SK-N-MC (cell line): ENCODE results near the gene TBC1D22A.

ENCODE experiments used
- EZH2 ChIP-seq: fragments of 200-600 bp; sonication (generic); IDR thresholded peaks from one replicate; pipeline ENCODE4 v1.6.1; 2017; ENCODE audit warnings: antibody characterized with exemption
- POLR2AphosphoS5 ChIP-seq: IDR thresholded peaks from 2 replicates; pipeline ENCODE4 v1.6.1; 2012; ENCODE audit warnings: mild to moderate bottlenecking, low read depth, low read length, borderline replicate concordance

DNA sequence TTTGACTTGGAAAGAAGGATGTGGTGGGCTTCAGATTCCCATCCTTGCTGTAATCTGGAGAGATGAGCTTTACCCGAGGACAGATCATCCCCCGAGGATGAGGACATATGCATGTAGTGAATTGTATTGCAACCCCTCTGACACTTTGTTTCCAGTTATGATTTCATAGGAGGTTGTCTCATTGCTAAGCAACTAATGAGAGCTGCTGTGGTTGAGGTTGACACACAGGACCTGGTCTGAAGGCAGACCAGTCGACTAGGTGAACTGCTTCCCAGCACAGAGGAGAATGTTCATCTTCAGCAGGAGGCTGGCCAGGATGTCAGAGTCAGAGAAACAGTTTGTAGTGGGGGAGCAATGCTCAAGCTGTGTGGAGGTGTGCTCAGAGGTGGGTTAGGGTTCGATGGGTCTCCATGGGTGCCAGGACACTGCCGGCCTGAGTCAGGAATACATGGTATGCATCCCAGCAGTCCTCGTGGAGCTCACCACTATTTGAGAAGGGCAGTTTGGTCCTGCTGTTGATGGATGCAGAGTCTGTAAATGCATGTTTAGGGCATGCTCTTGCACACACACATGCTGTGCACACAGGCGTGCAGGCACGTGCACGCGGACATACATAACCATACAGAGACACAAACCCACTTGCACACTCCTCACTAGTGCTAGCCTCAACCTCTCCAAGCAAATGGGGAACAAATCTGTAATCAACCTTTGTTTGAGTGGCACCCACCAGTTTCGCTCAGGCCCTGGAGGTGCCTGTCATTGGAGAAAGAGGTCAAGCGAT lies 153.7 kb downstream of the TBC1D22A start:
- no peak for TF ChIP-seq POLR2AphosphoS5
- TF ChIP-seq EZH2 = no peak
